ENCODE data around the gene GAREM1. TPM values are rescaled to one million over a fixed set of nuclear protein-coding genes. Genes with fewer than 3 reads are reported as not detected.

GAREM1 gene
- total RNA-seq, 1 donor from 2014 or later, result 8.7 TPM

- Mint-ChIP-seq H3K4me3 (ENCODE audit: unreplicated experiment) (no peak overlapping the region), H3K4me1 (ENCODE audit: low read depth, unreplicated experiment) (peaks cover 7% of the 10 kb centered on the region), H3K36me3 (ENCODE audit: unreplicated experiment) (no peaks in the 10 kb centered on the region), H3K9me3 (ENCODE audit: unreplicated experiment) (peaks cover 4% of the 10 kb centered on the region), H3K27me3 (ENCODE audit: unreplicated experiment) (no peaks in the 10 kb centered on the region), H3K27ac (ENCODE audit: unreplicated experiment) (no peak overlapping the region)
- no peak for TF ChIP-seq CTCF (IDR thresholded peaks at IDR 0.05; ENCODE audit: partially characterized antibody, unreplicated experiment)
- no peak for DNase-seq
These were observed 48.5 kb downstream of the GAREM1 start for GRCh38 chr18:32422201-32422600.

GRCh38 chr18:32420084-32420750 lies 50.5 kb downstream of the GAREM1 start:
- H3K4me1 Mint-ChIP-seq (ENCODE audit: low read depth, unreplicated experiment), result peaks cover 7% of the 10 kb centered on the region
- no peaks in the 10 kb centered on the region for H3K36me3 Mint-ChIP-seq (ENCODE audit: unreplicated experiment)
- H3K4me3 Mint-ChIP-seq (ENCODE audit: unreplicated experiment), result no peak overlapping the region
- H3K27ac Mint-ChIP-seq (ENCODE audit: unreplicated experiment), result no peak overlapping the region
- H3K9me3 Mint-ChIP-seq (ENCODE audit: unreplicated experiment), result peaks cover 4% of the 10 kb centered on the region
- no peak for TF ChIP-seq CTCF (IDR thresholded peaks at IDR 0.05; ENCODE audit: partially characterized antibody, unreplicated experiment)
- no peak for DNase-seq
- no peaks in the 10 kb centered on the region for H3K27me3 Mint-ChIP-seq (ENCODE audit: unreplicated experiment)

GRCh38 chr18:32418148-32418547 lies 52.5 kb downstream of the GAREM1 start:
- Mint-ChIP-seq H3K4me3 (ENCODE audit: unreplicated experiment) (no peak overlapping the region), H3K9me3 (ENCODE audit: unreplicated experiment) (peaks cover 4% of the 10 kb centered on the region), H3K27ac (ENCODE audit: unreplicated experiment) (no peak overlapping the region), H3K4me1 (ENCODE audit: low read depth, unreplicated experiment) (peaks cover 7% of the 10 kb centered on the region), H3K36me3 (ENCODE audit: unreplicated experiment) (no peaks in the 10 kb centered on the region), H3K27me3 (ENCODE audit: unreplicated experiment) (no peaks in the 10 kb centered on the region)
- TF ChIP-seq CTCF (IDR thresholded peaks at IDR 0.05; ENCODE audit: partially characterized antibody, unreplicated experiment), result no peak
- no peak for DNase-seq

GRCh38 chr18:32405588-32405987 lies 65.1 kb downstream of the GAREM1 start:
- Mint-ChIP-seq H3K27me3 (ENCODE audit: unreplicated experiment) (no peaks in the 10 kb centered on the region), H3K4me1 (ENCODE audit: low read depth, unreplicated experiment) (peaks cover 4% of the 10 kb centered on the region), H3K9me3 (ENCODE audit: unreplicated experiment) (no peaks in the 10 kb centered on the region), H3K4me3 (ENCODE audit: unreplicated experiment) (no peak overlapping the region), H3K27ac (ENCODE audit: unreplicated experiment) (no peak overlapping the region), H3K36me3 (ENCODE audit: unreplicated experiment) (no peaks in the 10 kb centered on the region)
- TF ChIP-seq CTCF (IDR thresholded peaks at IDR 0.05; ENCODE audit: partially characterized antibody, unreplicated experiment), result no peak
- DNase-seq, result no peak

- H3K9me3 Mint-ChIP-seq (ENCODE audit: unreplicated experiment), result peaks cover 5% of the 10 kb centered on the region
These were observed 69.1 kb downstream of the GAREM1 start for GRCh38 chr18:32401621-32402020.

More at GRCh38 chr18:32401621-32402020, 69.1 kb downstream of the GAREM1 start:
- H3K27ac Mint-ChIP-seq (ENCODE audit: unreplicated experiment), result no peak overlapping the region
- H3K4me1 Mint-ChIP-seq (ENCODE audit: low read depth, unreplicated experiment), result peaks cover 4% of the 10 kb centered on the region
- no peak for DNase-seq
- no peaks in the 10 kb centered on the region for H3K27me3 Mint-ChIP-seq (ENCODE audit: unreplicated experiment)
- no peaks in the 10 kb centered on the region for H3K36me3 Mint-ChIP-seq (ENCODE audit: unreplicated experiment)
- no peak for TF ChIP-seq CTCF (IDR thresholded peaks at IDR 0.05; ENCODE audit: partially characterized antibody, unreplicated experiment)
- no peak overlapping the region for H3K4me3 Mint-ChIP-seq (ENCODE audit: unreplicated experiment)

Measured in glutamatergic neuron (in vitro differentiated cells).